Astrocyte (in vitro differentiated cells and primary cell): ENCODE results near the gene MAN2A1.

Experiments
- CTCF ChIP-seq: IDR thresholded peaks from 2 replicates; pipeline ENCODE4 v1.5.1; 2011; ENCODE audit warnings: low read depth, mild to moderate bottlenecking, inconsistent platforms, low read length, moderate library complexity; ENCODE audit not compliant: insufficient read depth
- EZH2 ChIP-seq: IDR thresholded peaks from 2 replicates; pipeline ENCODE4 v1.6.1; 2012; ENCODE audit warnings: mild to moderate bottlenecking, low read length, inconsistent platforms; ENCODE audit not compliant: insufficient read depth

GRCh38 chr5:109836280-109836679, 146.6 kb downstream of the MAN2A1 start:
- TF ChIP-seq CTCF, result no peak
- no peak for TF ChIP-seq EZH2
